ENCODE results near the gene RUVBL1.
A peak's percentile ranks its signal among the peaks of the same experiment; 100 is the strongest.

The RUVBL1 gene

GRCh38 chr3:128151758-128152274 lies 28.2 kb upstream of the RUVBL1 start:
- ATAC-seq, result no peak
- no peak for DNase-seq (ENCODE audit: low spot score in 2 of 2)
- Mint-ChIP-seq H3K4me1 (peaks cover 26% of the 10 kb centered on the region), H3K27ac (no peak overlapping the region), H3K9me3 (peaks cover 4% of the 10 kb centered on the region), H3K36me3 (peaks cover 5% of the 10 kb centered on the region), H3K4me3 (no peak overlapping the region)

- DNase-seq (ENCODE audit: low spot score in 2 of 2), result no peak
- Mint-ChIP-seq H3K4me3 (no peak overlapping the region), H3K27ac (no peak overlapping the region), H3K36me3 (peaks cover 5% of the 10 kb centered on the region), H3K9me3 (peaks cover 4% of the 10 kb centered on the region), H3K4me1 (peaks cover 13% of the 10 kb centered on the region)
- no peak for ATAC-seq
These were observed 26.0 kb upstream of the RUVBL1 start for GRCh38 chr3:128149650-128150049.

GRCh38 chr3:128146201-128146600 lies 22.6 kb upstream of the RUVBL1 start:
- H3K4me1 Mint-ChIP-seq, result no peaks in the 10 kb centered on the region
- H3K27ac Mint-ChIP-seq, result no peak overlapping the region
- H3K36me3 Mint-ChIP-seq, result no peaks in the 10 kb centered on the region
- H3K4me3 Mint-ChIP-seq, result no peak overlapping the region
- ATAC-seq (no peak), DNase-seq (ENCODE audit: low spot score in 2 of 2) (no peak)
- no peaks in the 10 kb centered on the region for H3K9me3 Mint-ChIP-seq

- no peak overlapping the region for H3K4me3 Mint-ChIP-seq
- H3K36me3 Mint-ChIP-seq, result no peaks in the 10 kb centered on the region
- no peaks in the 10 kb centered on the region for H3K4me1 Mint-ChIP-seq
- DNase-seq (ENCODE audit: low spot score in 2 of 2), result no peak
- no peak for ATAC-seq
- H3K27ac Mint-ChIP-seq, result no peak overlapping the region
- H3K9me3 Mint-ChIP-seq, result no peaks in the 10 kb centered on the region
These were observed 21.7 kb upstream of the RUVBL1 start for GRCh38 chr3:128145279-128145678.

DNA sequence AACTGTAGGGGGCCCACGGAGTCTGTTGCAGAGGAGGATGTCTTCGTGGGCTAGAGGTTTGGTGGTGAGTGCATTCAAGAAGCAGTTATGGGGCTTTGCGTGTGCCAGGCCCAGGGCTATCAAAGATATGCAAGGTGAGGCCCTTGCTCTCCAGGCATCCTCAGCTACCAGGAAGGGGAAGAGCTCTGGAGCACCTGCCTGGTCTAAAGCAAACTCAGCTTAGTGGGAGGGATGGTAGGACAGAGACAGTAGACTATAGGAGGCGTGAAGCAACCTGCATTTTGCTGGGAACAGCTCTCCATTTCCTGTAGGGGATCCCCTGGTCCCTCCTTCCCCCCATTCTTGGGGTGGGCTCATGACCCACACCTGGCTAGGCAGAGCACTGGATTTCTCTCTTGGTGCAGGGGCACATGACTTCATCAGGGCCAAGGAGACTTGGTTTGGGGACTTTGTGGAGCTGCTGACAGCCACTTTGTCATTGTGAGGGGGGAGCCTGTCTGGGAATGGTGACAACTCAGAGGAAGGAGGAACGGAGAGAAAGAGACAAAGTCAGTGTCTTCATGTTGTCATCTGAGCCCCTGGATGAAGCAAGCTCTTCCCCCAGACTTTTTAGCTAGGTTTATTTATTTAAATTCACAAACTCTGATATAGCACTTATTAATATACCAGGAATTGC lies 21.0 kb upstream of the RUVBL1 start:
- ATAC-seq (no peak), DNase-seq (ENCODE audit: low spot score in 2 of 2) (no peak)
- Mint-ChIP-seq H3K4me1 (no peaks in the 10 kb centered on the region), H3K36me3 (no peaks in the 10 kb centered on the region), H3K27ac (no peak overlapping the region), H3K4me3 (no peak overlapping the region), H3K9me3 (no peaks in the 10 kb centered on the region)

DNA sequence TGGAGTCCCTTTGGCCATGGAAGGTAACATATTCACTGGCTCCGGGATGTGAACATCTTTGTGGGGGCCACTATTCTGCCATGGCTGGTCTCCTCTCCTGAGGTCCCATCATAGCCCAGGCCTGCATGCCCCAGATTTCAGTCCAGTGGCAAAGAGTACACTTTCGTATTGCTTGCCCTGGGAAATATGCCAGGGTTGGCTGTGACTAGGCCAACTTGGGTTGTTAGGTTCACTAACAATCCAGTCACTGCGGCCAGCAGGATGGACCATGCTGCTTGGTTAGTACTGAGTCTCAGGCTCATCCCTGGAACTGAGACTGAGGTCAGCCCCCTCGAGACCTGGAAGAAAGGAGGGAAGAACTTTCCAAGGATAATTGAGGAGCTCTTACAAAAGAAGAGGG lies 19.9 kb upstream of the RUVBL1 start:
- no peak for DNase-seq (ENCODE audit: low spot score in 2 of 2)
- H3K9me3 Mint-ChIP-seq, result no peaks in the 10 kb centered on the region
- ATAC-seq, result no peak
- no peaks in the 10 kb centered on the region for H3K36me3 Mint-ChIP-seq
- no peak overlapping the region for H3K27ac Mint-ChIP-seq
- no peak overlapping the region for H3K4me3 Mint-ChIP-seq
- no peaks in the 10 kb centered on the region for H3K4me1 Mint-ChIP-seq

DNA sequence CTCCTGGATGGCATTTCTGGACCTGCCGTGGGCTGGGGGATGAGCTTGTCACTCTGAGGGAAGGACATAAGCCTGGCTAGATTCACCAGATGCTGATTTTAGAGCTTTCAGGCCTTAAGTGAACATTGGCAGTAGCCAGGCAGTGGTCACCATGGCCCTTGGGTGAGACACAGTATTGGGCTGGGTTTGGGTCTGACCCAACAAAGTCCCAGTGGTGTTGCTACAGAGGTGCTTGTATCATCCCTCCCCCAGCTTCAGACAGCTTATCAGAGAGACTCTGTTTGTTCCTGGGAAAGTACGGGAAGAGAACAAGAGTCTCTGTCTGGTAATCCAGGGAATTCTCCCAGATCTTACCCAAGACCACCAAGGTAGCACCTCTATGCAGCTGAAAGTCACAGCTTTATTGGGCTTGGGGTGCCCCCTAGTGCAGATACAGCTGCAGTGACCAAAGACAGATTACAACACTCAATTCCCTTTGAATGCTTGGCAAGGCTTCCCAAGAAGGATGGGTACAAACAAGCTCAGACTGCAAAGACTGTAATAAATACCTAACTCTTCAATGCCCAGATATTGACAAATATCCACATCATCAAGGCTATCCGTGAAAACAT lies 9.8 kb upstream of the RUVBL1 start:
- Mint-ChIP-seq H3K36me3 (no peaks in the 10 kb centered on the region), H3K4me3 (no peak overlapping the region), H3K4me1 (no peaks in the 10 kb centered on the region), H3K27ac (no peak overlapping the region), H3K9me3 (no peaks in the 10 kb centered on the region)
- peak in 1 of 2 donors; percentile 61 for DNase-seq (ENCODE audit: low spot score in 2 of 2)
- peak; percentile 66 for ATAC-seq

DNA sequence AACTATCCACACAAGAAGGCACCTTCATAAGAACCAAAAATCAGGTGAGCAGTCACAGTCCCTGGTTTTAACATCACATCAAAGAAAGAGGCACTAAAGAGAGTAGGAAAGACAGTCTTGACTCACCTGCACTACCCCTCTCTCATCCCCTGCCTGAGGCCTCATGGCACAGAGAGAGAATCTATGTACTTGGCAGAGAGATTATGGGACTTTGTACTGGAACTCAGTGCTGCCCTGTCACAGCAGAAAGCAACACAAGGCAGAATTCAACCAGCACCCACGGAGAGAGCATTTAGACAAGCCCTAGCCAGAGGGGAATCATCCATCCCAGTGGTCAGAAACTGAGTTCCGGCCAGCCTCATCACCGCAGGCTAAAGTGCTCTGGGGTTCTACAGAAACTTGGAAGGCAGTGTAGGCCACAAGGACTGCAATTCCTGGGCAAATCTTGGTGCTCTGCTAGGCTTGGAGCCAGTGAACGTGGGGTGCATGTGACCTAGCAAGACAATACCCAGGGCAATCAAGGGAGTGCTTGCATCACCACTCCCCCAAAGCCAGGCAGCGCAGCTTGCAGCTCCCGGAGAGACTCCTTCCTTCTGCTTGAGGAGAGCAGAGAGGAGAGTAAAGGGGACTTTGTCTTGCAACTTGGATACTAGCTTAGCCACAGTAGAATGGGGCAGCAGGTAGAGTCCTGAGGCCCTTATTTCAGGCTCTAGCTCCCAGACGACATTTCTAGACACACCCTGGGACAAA lies 8.5 kb upstream of the RUVBL1 start:
- H3K27ac Mint-ChIP-seq, result no peak overlapping the region
- no peaks in the 10 kb centered on the region for H3K36me3 Mint-ChIP-seq
- ATAC-seq (no peak), DNase-seq (ENCODE audit: low spot score in 2 of 2) (peak in 1 of 2 donors; percentile 41)
- no peaks in the 10 kb centered on the region for H3K9me3 Mint-ChIP-seq
- H3K4me3 Mint-ChIP-seq, result no peak overlapping the region
- H3K4me1 Mint-ChIP-seq, result no peaks in the 10 kb centered on the region

DNA sequence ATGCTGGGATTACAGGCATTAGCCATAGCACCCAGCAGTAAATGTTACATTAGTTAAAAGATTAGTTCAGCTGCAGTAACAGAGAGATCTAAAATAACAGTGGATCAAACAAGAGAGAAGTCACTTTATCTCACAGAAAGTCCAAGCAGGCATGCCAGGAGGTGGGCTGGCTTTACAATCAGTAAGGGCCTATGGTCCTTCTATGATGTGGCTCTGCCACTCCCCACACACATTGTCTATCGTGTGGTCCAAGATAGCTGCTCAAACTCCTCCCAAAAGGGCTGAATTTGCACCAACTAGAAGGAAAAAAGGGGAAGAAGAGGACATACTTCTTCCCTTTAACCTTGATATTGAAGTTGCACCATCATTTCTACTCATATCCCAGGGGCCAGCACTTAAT lies 4.6 kb upstream of the RUVBL1 start:
- peaks cover 2% of the 10 kb centered on the region for H3K9me3 Mint-ChIP-seq
- H3K36me3 Mint-ChIP-seq, result peaks cover 5% of the 10 kb centered on the region
- peaks cover 15% of the 10 kb centered on the region for H3K4me1 Mint-ChIP-seq
- ATAC-seq (no peak), DNase-seq (ENCODE audit: low spot score in 2 of 2) (peak in 1 of 2 donors; percentile 20)
- H3K27ac Mint-ChIP-seq, result no peak overlapping the region
- H3K4me3 Mint-ChIP-seq, result no peak overlapping the region

- peaks cover 2% of the 10 kb centered on the region for H3K9me3 Mint-ChIP-seq
- ATAC-seq (no peak), DNase-seq (ENCODE audit: low spot score in 2 of 2) (peak in 1 of 2 donors; percentile 23)
- peaks cover 5% of the 10 kb centered on the region for H3K36me3 Mint-ChIP-seq
- H3K4me3 Mint-ChIP-seq, result no peak overlapping the region
- H3K4me1 Mint-ChIP-seq, result peaks cover 22% of the 10 kb centered on the region
- H3K27ac Mint-ChIP-seq, result no peak overlapping the region
These were observed 3.6 kb upstream of the RUVBL1 start for GRCh38 chr3:128127236-128127635.

DNA sequence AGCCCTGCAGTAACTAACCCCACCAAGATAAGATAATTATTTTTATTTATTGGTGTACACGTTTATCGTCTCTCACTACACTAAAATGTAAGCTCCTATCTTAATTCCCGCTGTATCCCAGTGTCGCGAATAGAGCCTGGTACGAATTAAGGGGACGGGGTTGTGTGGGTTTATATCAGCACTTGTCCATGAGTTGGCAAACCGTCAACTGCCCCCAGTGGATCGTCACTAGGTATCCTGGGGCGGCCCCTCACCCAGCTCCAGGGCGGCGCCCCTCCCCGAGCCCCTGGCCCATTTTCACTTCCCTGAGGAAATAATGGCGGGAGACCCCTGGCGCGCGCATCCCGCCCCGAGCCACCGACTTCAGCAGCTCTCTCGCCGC lies 465 bp downstream of the RUVBL1 start:
- H3K27ac Mint-ChIP-seq, result peak overlapping the region; percentile 98
- peaks cover 2% of the 10 kb centered on the region for H3K9me3 Mint-ChIP-seq
- H3K4me1 Mint-ChIP-seq, result peaks cover 27% of the 10 kb centered on the region
- no peak for DNase-seq (ENCODE audit: low spot score in 2 of 2)
- H3K36me3 Mint-ChIP-seq, result peaks cover 22% of the 10 kb centered on the region
- no peak for ATAC-seq
- peak overlapping the region; percentile 99 for H3K4me3 Mint-ChIP-seq

- Mint-ChIP-seq H3K36me3 (peaks cover 33% of the 10 kb centered on the region), H3K27ac (no peak overlapping the region), H3K4me1 (peaks cover 27% of the 10 kb centered on the region), H3K4me3 (peak overlapping the region; percentile 99), H3K9me3 (peaks cover 2% of the 10 kb centered on the region)
- no peak for DNase-seq (ENCODE audit: low spot score in 2 of 2)
- ATAC-seq, result no peak
These were observed 1.6 kb downstream of the RUVBL1 start for GRCh38 chr3:128122013-128122412.

DNA sequence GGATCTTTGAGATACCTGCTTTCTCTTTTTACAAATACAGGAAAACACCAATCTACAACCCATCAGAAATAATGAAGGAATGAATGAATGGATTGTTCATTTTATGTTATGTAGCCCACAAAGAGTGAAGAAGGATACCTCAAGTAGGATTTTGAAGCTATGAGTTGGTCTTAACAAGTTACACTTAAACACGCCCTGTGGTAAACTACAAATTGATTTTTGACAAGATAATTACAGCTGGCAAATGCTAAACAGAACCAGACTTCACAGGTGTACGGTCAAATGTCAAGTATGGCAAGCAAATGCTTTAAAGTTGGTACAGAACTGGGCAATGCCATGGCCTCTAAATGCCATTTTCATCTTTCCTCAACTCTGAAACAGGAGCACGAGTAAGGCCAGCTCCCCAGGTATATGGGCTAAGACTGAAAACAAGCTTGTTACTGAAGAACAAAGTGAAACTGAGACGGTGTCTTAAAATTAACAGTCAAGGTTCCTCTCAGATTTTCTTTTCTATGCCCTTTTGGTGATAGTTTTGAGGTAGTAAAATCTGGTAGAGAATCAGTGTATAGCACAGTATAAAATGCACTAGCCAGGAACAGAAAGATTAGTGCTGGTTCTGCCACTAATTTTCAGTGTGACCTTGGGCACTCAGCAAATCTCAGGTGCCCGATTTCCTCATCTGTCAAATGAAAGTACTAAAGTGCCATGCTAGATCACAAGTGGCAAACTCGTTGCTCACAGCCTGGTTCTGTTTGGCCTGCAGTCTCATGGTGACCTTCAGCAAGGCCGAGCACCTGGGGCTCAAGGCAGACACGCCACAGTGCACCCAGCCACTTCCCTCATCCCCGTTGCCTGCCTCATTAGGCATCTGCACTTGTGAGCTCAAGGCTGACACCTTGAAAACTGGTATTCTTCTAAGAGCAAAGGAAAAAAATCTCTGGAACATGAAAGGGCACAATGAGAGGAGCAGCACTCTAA lies 9.5 kb downstream of the RUVBL1 start:
- Mint-ChIP-seq H3K4me1 (peaks cover 41% of the 10 kb centered on the region), H3K36me3 (peaks cover 92% of the 10 kb centered on the region)

GRCh38 chr3:128112357-128112968 lies 11.1 kb downstream of the RUVBL1 start:
- ATAC-seq (peak; percentile 97), DNase-seq (ENCODE audit: low spot score in 2 of 2) (peak; percentile 24 to 76)
- Mint-ChIP-seq H3K9me3 (no peaks in the 10 kb centered on the region), H3K27ac (peak overlapping the region; percentile 98), H3K4me3 (peak overlapping the region; percentile 56), H3K4me1 (peaks cover 41% of the 10 kb centered on the region), H3K36me3 (peaks cover 87% of the 10 kb centered on the region)

More for the DNA sequence above, 9.5 kb downstream of the RUVBL1 start:
- DNase-seq (ENCODE audit: low spot score in 2 of 2) (no peak), ATAC-seq (no peak)
- Mint-ChIP-seq H3K27ac (peak overlapping the region; percentile 98), H3K9me3 (no peaks in the 10 kb centered on the region), H3K4me3 (peak overlapping the region; percentile 56)

Data from stimulated activated effector memory CD8-positive, alpha-beta T cell treated with anti-CD3 and anti-CD28 coated beads, Interleukin-12 subunit alpha, Interleukin-12 subunit beta, amount 100 ng/mL, for 72 hours (primary cell).